Measurements from ENCODE around the gene LRRN4.
"Not testable (repeated sequence)": the region's sequence is repeated elsewhere in the genome, so short reads cannot be mapped to it uniquely, and the experiment has no call there.

LRRN4 gene

DNA sequence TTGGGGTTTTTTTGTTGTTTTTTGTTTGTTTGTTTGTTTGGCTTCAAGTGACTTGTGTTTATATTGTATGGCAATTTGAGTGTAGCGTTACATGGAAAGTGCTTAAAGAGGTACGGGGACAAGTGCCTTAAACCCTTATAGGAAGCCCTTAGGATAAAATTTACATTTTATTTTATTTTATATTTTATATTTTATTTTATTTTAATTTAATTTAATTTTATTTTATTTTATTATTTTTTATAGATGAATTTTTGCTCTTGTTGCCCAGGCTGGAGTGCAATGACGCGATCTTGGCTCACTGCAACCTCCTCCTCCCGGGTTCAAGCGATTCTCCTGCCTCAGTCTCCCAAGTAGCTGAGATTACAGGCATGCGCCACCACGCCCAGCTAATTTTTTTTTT lies 21.0 kb downstream of the LRRN4 start:
- H3K36me3 ChIP-seq (ENCODE audit: insufficient read depth, low read length); H3K9ac ChIP-seq (ENCODE audit: low read depth, low read length); H3K4me1 ChIP-seq (ENCODE audit: insufficient read depth, low read length); H3K9me3 ChIP-seq (ENCODE audit: control insufficient read depth, insufficient read depth, low read length): not testable (repeated sequence)

DNA sequence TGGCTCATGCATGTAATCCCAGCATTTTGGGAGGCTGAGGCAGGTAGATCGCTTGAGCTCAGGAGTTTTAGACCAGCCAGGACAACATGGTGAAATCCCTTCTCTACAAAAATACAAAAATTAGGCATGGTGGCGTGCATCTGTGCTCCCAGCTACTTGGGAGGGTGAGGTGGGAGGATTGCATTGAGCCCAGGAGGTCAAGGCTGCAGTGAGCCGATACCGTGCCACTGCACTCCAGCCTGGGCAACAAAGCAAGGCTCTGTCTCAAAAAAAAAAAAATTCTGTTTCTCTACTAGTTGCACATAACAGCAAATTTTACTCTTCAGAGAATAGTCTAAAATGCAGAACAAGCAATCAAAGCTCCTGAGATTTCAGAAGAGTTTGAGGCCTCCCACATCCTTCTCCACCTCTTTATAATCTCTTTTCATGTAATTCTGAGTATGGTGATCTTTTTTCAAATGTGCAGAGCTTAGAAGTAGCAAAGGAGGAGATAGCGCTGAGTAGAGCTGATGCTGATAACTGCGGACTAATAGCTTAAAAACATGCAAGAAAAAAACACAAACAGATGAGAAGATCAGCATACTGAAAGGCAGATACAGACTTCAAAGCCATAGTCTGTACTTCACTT lies 23.3 kb downstream of the LRRN4 start:
- Histone ChIP-seq H3K4me1 (ENCODE audit: insufficient read depth, low read length) (no peaks in the 10 kb centered on the region), H3K9ac (ENCODE audit: low read depth, low read length) (no peak overlapping the region), H3K36me3 (ENCODE audit: insufficient read depth, low read length) (peaks cover 5% of the 10 kb centered on the region), H3K9me3 (ENCODE audit: control insufficient read depth, insufficient read depth, low read length) (no peaks in the 10 kb centered on the region)

DNA sequence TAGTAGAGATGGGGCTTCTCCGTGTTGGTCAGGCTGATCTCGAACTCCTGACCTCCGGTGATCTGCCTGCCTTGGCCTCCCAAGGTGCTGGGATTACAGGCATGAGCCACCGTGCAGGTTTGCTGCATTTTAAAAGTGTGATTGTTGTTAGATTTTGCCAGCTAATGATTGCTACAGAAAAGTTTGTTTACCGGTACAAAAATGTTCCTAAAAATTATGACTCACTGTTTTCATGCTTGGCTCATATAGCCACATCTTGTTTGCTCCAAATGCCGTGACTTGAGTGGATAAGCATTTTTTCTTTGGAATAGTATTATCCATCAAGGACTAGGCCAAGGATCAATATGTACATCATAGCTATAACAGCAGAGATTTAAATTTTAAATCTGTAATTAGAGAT lies 24.3 kb downstream of the LRRN4 start:
- Histone ChIP-seq H3K4me1 (ENCODE audit: insufficient read depth, low read length) (no peaks in the 10 kb centered on the region), H3K9ac (ENCODE audit: low read depth, low read length) (no peak overlapping the region), H3K36me3 (ENCODE audit: insufficient read depth, low read length) (peaks cover 5% of the 10 kb centered on the region), H3K9me3 (ENCODE audit: control insufficient read depth, insufficient read depth, low read length) (no peaks in the 10 kb centered on the region; the same call in 1 of the 2 replicates)

DNA sequence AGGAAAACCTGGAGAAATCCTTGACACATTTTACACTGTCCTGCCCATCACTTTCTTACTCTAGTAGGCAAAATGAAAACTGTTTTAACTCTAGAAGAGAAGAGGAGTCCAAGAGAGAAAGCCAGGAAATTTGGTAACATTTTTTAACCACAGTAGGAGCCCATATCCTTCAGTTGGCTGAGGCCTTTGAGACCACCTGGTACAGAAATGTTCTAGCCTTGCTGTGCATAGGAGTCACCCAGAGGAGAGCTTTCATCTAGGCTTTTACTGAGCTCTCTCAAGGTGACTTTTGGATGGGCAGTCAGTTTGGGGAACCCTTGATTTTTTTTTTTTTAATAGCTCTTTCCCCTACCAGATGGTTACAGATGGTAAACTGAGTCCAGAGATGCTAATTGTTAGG lies 25.0 kb downstream of the LRRN4 start:
- Histone ChIP-seq H3K9me3 (ENCODE audit: control insufficient read depth, insufficient read depth, low read length) (no peaks in the 10 kb centered on the region; the same call in 1 of the 2 replicates), H3K9ac (ENCODE audit: low read depth, low read length) (no peak overlapping the region), H3K4me1 (ENCODE audit: insufficient read depth, low read length) (no peaks in the 10 kb centered on the region), H3K36me3 (ENCODE audit: insufficient read depth, low read length) (peaks cover 6% of the 10 kb centered on the region; the same call in 1 of the 2 replicates)

DNA sequence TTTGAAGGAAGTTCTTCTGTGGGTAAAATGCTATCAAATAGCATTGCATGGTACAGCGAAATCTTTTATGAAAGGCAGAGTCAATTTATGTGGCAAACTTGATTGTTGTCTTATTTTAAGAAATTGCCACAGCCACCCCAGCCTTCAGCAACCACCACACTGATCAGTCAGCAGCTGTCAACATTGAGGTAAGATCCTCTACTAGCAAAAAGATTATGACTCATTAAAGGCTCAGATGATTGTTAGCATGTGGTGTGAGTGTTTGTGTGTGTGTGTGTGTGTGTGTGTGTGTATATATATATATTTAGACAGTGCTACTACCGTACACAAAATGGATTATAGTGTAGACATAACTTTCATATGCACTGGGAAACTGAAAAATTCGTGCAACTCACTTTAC lies 27.8 kb downstream of the LRRN4 start:
- Histone ChIP-seq H3K9me3 (ENCODE audit: control insufficient read depth, insufficient read depth, low read length) (no peaks in the 10 kb centered on the region; the same call in 1 of the 2 replicates), H3K4me1 (ENCODE audit: insufficient read depth, low read length) (no peaks in the 10 kb centered on the region), H3K9ac (ENCODE audit: low read depth, low read length) (no peak overlapping the region), H3K36me3 (ENCODE audit: insufficient read depth, low read length) (peaks cover 6% of the 10 kb centered on the region; the same call in 1 of the 2 replicates)

DNA sequence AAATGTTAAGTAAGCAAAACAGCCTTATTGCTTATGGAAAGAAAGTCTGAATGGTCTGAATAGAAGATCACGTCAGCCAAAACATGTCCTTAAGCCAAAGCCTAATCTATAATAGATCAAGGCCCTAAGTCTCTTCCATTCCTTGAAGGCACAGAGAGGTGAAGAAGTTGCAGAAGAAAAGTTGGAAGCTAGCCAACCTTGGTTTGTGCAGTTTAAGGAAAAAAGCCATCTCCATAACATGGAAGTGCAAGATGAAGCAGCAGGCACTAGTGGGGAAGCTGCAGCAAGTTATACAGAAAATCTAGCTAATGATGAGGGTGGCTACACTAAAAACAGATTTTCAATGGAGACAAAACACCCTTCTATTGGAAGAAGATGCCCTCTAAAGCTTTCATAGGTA lies 29.1 kb downstream of the LRRN4 start:
- Histone ChIP-seq H3K4me1 (ENCODE audit: insufficient read depth, low read length) (no peaks in the 10 kb centered on the region), H3K9me3 (ENCODE audit: control insufficient read depth, insufficient read depth, low read length) (no peaks in the 10 kb centered on the region; the same call in 1 of the 2 replicates), H3K36me3 (ENCODE audit: insufficient read depth, low read length) (peaks cover 6% of the 10 kb centered on the region; the same call in 1 of the 2 replicates), H3K9ac (ENCODE audit: low read depth, low read length) (no peak overlapping the region)

DNA sequence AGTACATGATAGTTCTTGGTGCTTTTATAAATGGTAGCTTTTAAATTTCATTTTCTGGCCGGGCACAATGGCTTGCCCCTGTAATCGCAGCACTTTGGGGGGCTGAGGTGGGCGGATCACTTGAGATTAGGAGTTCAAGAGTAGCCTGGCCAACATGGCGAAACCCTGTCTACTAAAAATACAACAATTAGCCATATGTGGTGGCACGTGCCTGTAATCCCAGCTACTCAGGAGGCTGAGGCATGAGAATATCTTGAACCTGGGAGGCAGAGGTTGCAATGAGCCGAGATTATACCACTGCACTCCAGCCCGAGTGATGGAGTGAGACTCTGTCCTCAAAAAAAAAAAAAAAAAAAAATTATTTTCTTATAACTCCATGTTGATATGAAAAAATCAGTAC lies 36.0 kb downstream of the LRRN4 start:
- Histone ChIP-seq H3K9ac (ENCODE audit: low read depth, low read length) (no peak overlapping the region), H3K4me1 (ENCODE audit: insufficient read depth, low read length) (no peaks in the 10 kb centered on the region), H3K9me3 (ENCODE audit: control insufficient read depth, insufficient read depth, low read length) (no peaks in the 10 kb centered on the region), H3K36me3 (ENCODE audit: insufficient read depth, low read length) (peaks cover 4% of the 10 kb centered on the region; the same call in 1 of the 2 replicates)

DNA sequence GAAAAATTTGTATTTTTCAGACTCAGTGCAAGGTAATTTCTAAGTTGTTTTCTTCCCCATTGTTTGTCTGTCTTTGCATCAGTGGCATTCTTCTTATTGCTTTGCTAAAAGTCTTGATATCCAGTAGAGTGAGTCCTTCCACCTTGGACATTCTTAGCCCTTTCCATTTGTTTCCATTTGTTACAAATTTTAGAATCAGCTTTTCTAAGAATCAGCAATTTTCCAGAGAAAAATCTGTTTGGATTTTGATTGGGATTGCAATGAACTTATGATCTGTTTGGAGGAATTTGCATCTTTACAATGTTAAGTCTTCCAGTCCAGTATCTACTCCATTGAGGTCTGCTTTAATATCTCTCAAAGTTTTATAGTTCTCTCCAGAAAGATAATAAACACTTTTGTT lies 36.4 kb downstream of the LRRN4 start:
- Histone ChIP-seq H3K9me3 (ENCODE audit: control insufficient read depth, insufficient read depth, low read length) (no peaks in the 10 kb centered on the region), H3K9ac (ENCODE audit: low read depth, low read length) (no peak overlapping the region), H3K36me3 (ENCODE audit: insufficient read depth, low read length) (peaks cover 4% of the 10 kb centered on the region; the same call in 1 of the 2 replicates), H3K4me1 (ENCODE audit: insufficient read depth, low read length) (no peaks in the 10 kb centered on the region)

DNA sequence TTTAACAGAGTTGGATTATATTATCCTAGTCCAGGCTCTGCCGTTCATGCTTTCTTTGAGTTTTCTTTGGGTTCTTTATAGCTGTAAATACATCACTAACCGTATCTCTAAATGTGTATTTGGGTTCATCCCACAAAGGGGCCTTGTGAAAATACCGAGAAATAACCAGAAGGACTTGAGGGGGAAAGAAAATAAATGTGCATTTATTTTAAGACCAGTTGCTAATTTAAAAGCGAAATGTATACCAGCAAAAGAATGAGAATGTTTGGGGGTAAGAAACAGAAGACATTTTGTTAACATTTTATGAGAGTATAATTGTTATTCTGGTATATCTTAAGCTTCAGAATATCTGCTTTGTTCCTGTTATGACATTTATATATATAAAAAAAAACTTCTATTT lies 38.9 kb downstream of the LRRN4 start:
- Histone ChIP-seq H3K9me3 (ENCODE audit: control insufficient read depth, insufficient read depth, low read length) (no peaks in the 10 kb centered on the region), H3K9ac (ENCODE audit: low read depth, low read length) (no peak overlapping the region), H3K36me3 (ENCODE audit: insufficient read depth, low read length) (peaks cover 7% of the 10 kb centered on the region; the same call in 1 of the 2 replicates), H3K4me1 (ENCODE audit: insufficient read depth, low read length) (no peaks in the 10 kb centered on the region)

DNA sequence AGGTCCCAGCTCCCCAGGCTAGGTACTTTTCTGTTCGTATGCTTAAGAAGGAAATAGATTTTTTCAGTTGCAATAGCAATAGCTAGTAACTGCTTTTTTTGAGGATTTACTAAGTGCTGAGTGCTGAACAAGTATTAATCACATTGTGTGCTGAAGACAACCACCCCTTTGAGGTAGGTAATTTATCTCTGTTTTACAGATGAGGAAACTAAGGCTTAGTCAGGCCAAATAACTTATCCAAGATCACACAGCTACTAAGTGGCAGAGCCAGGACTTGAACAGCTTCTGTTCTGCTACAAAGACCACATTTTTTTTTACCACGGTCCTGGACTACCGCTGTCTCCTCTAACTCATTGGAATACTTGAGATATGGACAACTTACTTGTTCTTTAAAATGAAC lies 39.8 kb downstream of the LRRN4 start:
- Histone ChIP-seq H3K4me1 (ENCODE audit: insufficient read depth, low read length) (no peaks in the 10 kb centered on the region), H3K9ac (ENCODE audit: low read depth, low read length) (no peak overlapping the region), H3K9me3 (ENCODE audit: control insufficient read depth, insufficient read depth, low read length) (no peaks in the 10 kb centered on the region), H3K36me3 (ENCODE audit: insufficient read depth, low read length) (peaks cover 7% of the 10 kb centered on the region; the same call in 1 of the 2 replicates)

DNA sequence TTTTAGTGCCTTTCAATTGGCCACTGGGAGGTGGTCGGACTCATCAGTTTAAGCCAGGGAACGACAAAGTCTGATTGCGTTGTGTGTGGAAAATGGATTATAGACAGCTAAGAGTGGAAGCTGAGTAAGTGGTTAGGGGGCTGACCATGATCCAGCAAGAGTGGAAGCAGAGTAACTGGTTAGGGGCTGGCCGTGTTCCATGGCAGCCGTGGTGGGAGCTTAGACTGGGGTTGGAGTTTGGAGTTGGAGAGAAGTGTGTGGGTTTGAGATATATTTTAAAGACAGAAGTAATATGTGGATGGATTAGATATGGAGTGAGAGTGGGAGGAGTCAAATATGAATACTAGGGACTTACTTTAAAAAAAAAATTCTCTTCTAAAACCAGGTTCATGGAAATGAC lies 41.7 kb downstream of the LRRN4 start:
- Histone ChIP-seq H3K9ac (ENCODE audit: low read depth, low read length) (no peak overlapping the region), H3K4me1 (ENCODE audit: insufficient read depth, low read length) (0 out of 2 replicates have a peak, but pooled peaks cover 5% of the 10 kb centered on the region), H3K9me3 (ENCODE audit: control insufficient read depth, insufficient read depth, low read length) (no peaks in the 10 kb centered on the region), H3K36me3 (ENCODE audit: insufficient read depth, low read length) (peaks cover 7% of the 10 kb centered on the region; the same call in 1 of the 2 replicates)

DNA sequence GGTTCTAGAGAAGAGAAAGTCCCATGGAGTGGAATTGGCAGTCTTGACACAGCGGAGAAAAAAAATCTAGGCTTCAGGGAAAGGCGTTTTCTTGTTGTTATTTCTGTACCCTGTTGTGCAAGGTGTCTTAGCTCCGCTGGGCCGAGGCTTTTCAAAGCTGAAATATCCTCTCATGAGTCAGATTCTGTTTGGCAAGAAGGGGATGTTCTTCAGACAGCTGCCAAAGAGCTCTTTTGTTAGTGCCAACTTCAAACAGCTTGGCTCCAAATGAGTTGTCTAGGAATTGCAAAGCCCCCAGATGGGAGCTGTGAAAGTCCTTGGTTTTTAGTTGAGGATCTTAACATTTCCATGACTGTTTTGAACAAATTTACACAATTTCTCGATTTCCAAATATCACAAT lies 45.6 kb downstream of the LRRN4 start:
- H3K4me1 ChIP-seq (ENCODE audit: insufficient read depth, low read length), result 0 out of 2 replicates have a peak, but pooled peaks cover 5% of the 10 kb centered on the region

DNA sequence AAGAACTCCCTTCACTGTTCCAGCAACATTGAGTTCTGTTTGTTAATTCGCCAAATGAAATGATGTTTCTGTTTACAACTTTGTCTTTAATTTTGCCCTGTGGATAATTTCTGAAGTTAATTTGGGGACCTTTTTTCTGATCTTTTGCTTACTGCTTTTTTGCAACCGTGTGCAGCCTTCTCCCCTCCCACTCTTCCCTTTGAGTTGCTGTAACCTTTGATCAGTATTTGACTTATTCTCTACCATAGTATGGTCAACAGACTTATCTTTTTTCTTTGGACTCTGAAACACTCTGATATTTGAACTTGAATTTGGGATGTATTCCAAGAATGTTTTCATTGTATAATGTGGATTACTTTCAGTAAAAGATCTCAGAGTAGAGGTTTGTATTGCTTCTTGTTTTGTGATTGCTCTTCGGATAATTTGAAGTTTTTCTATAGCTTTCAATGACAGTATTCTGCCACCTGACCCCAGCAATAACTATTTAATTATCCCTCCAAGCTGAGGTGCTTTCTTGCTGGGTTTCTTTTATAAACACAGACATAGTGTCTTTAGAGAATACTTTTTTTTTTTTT lies 46.2 kb downstream of the LRRN4 start:
- Histone ChIP-seq H3K4me1 (ENCODE audit: insufficient read depth, low read length) (0 out of 2 replicates have a peak, but pooled peaks cover 5% of the 10 kb centered on the region), H3K9ac (ENCODE audit: low read depth, low read length) (peak overlapping the region; percentile 12; the same call in 1 of the 2 replicates), H3K36me3 (ENCODE audit: insufficient read depth, low read length) (peaks cover 3% of the 10 kb centered on the region; the same call in 1 of the 2 replicates), H3K9me3 (ENCODE audit: control insufficient read depth, insufficient read depth, low read length) (no peaks in the 10 kb centered on the region)

More for the DNA sequence above, 45.6 kb downstream of the LRRN4 start:
- Histone ChIP-seq H3K36me3 (ENCODE audit: insufficient read depth, low read length) (peaks cover 3% of the 10 kb centered on the region; the same call in 1 of the 2 replicates), H3K9me3 (ENCODE audit: control insufficient read depth, insufficient read depth, low read length) (no peaks in the 10 kb centered on the region), H3K9ac (ENCODE audit: low read depth, low read length) (no peak overlapping the region)

DNA sequence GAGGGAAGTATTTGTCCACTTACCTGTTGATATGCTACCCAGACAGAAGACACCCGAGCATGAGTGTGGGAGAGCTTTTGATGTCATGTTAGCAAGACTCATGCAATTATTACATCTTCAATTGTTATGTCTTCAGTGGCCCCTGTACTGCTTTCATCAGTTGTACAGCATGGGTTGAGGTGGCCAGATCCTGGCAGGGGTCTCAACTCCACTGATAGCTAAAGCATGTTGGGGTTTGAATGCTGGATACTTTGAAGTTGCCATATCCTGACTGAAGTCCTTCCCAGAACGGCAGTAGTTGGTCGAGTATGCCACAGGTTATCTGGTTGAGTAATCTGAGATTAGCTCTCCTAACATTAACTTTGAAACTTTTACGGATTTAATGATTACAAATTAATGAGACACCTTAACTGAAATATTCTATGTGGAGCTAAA lies 46.7 kb downstream of the LRRN4 start:
- Histone ChIP-seq H3K9ac (ENCODE audit: low read depth, low read length) (peak overlapping the region; percentile 98; the same call in 1 of the 2 replicates), H3K36me3 (ENCODE audit: insufficient read depth, low read length) (peaks cover 3% of the 10 kb centered on the region; the same call in 1 of the 2 replicates), H3K9me3 (ENCODE audit: control insufficient read depth, insufficient read depth, low read length) (no peaks in the 10 kb centered on the region), H3K4me1 (ENCODE audit: insufficient read depth, low read length) (0 out of 2 replicates have a peak, but pooled peaks cover 5% of the 10 kb centered on the region)

DNA sequence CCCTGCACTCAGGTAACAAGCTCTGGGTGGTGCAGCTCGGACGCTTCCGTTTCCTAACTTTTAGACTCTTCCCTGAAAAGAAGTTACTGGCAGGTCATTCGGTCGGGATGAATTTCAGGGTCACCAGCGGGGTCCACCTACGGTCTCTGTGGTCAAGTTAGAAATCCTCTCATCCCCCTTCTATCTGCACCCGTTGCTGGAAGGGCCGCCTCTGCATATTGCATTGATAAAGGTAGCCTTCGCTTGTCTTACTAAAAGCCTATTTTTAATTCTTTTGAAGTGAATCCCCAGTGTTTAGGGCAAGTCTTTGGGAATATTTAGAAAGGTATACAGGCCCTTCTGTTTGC lies 47.3 kb downstream of the LRRN4 start:
- Histone ChIP-seq H3K9me3 (ENCODE audit: control insufficient read depth, insufficient read depth, low read length) (no peaks in the 10 kb centered on the region), H3K4me1 (ENCODE audit: insufficient read depth, low read length) (0 out of 2 replicates have a peak, but pooled peaks cover 5% of the 10 kb centered on the region), H3K36me3 (ENCODE audit: insufficient read depth, low read length) (peaks cover 3% of the 10 kb centered on the region; the same call in 1 of the 2 replicates), H3K9ac (ENCODE audit: low read depth, low read length) (peak overlapping the region; percentile 98)

All from ES-I3 (cell line).